Spinal cord (tissue), 10 donors: Measurements from ENCODE around the gene OR2A5. TPM values are rescaled to one million over a fixed set of nuclear protein-coding genes. Genes with fewer than 3 reads are reported as not detected.

Experiments used
- DNase-seq, 6 donors: peaks; one replicate each; pipeline versions ENCODE4 v3.0.0 to v3.0.0-alpha.2; 2013 to 2015; ENCODE audit warnings: low spot score in 6 of 6, low read depth in 4 of 6
- H3K27ac ChIP-seq: one replicate; pipeline ENCODE4 v1.5.1; 2013; ENCODE audit warnings: low read depth, low read length, control low read depth
- H3K27me3 ChIP-seq: one replicate; pipeline ENCODE4 v1.6.1; 2013; ENCODE audit warnings: low read length; ENCODE audit not compliant: control insufficient read depth, insufficient read depth
- H3K36me3 ChIP-seq: one replicate; pipeline ENCODE4 v1.6.1; 2013; ENCODE audit warnings: low read length; ENCODE audit not compliant: control insufficient read depth, insufficient read depth
- H3K4me1 ChIP-seq: one replicate; pipeline ENCODE4 v1.6.1; 2013; ENCODE audit warnings: low read length; ENCODE audit not compliant: control insufficient read depth, insufficient read depth
- H3K4me3 ChIP-seq: one replicate; pipeline ENCODE4 v1.5.1; 2013; ENCODE audit warnings: low read depth, low read length, control low read depth
- H3K9me3 ChIP-seq: one replicate; pipeline ENCODE4 v1.6.1; 2013; ENCODE audit warnings: low read length; ENCODE audit not compliant: control insufficient read depth, insufficient read depth
- WGBS: methylation state at CpG from one replicate; pipeline ENCODE4 v1.1.5; 2013; ENCODE audit warnings: missing lambda C conversion rate; ENCODE audit not compliant: insufficient coverage; 5-methylcytosine and 5-hydroxymethylcytosine counted together
- polyA plus RNA-seq, 2 donors: library from polyadenylated mRNA; unstranded; fragments of 120-200 nt; gene quantifications; one replicate each; pipeline ENCODE4 v1.2.1, GENCODE V29; 2013; ENCODE audit not compliant: insufficient read length in 2 of 2
- small RNA-seq: library from RNA; depleted of rRNA; stranded (forward); fragments of <200 nt; gene quantifications from one replicate; pipeline ENCODE3, GENCODE V24; 2014; ENCODE audit warnings: low replicate concordance
- total RNA-seq, 2 donors: library from RNA; depleted of rRNA in 1 of 2; stranded (reverse); fragments of 120-200 nt in 1 of 2; fragments of >200 nt in 1 of 2; gene quantifications; one replicate each; pipeline versions ENCODE4 v1.2.3 to v1.2.4, GENCODE V29; 2013 to 2014
- donor health status: healthy.

OR2A5 gene
- total and polyA plus RNA-seq, 4 donors: under 0.01 to 0.30 TPM; not detected in 2

GRCh38 chr7:144098776-144099175, 50.0 kb downstream of the OR2A5 start:
- DNase-seq: no peak
- Histone ChIP-seq H3K4me1 (no peaks in the 10 kb centered on the region), H3K27ac (no peak overlapping the region), H3K36me3 (no peaks in the 10 kb centered on the region), H3K9me3 (no peaks in the 10 kb centered on the region), H3K27me3 (no peaks in the 10 kb centered on the region), H3K4me3 (no peak overlapping the region)

- no peaks in the 10 kb centered on the region for H3K4me1 ChIP-seq
- no peak for DNase-seq
- no peak overlapping the region for H3K4me3 ChIP-seq
- H3K36me3 ChIP-seq: no peaks in the 10 kb centered on the region
- H3K9me3 ChIP-seq: no peaks in the 10 kb centered on the region
- no CpG with 5 or more reads among the region's 3 CpGs for WGBS
- H3K27ac ChIP-seq: no peak overlapping the region
- H3K27me3 ChIP-seq: no peaks in the 10 kb centered on the region
These were observed 51.9 kb downstream of the OR2A5 start for GRCh38 chr7:144100607-144101006.

- Histone ChIP-seq H3K4me1 (no peaks in the 10 kb centered on the region), H3K27me3 (no peaks in the 10 kb centered on the region), H3K4me3 (no peak overlapping the region), H3K9me3 (no peaks in the 10 kb centered on the region), H3K36me3 (no peaks in the 10 kb centered on the region), H3K27ac (no peak overlapping the region)
- no peak for DNase-seq
These were observed 53.3 kb downstream of the OR2A5 start for GRCh38 chr7:144102041-144102440.

- Histone ChIP-seq H3K36me3 (no peaks in the 10 kb centered on the region), H3K27me3 (no peaks in the 10 kb centered on the region), H3K4me3 (no peak overlapping the region), H3K9me3 (no peaks in the 10 kb centered on the region), H3K27ac (no peak overlapping the region), H3K4me1 (no peaks in the 10 kb centered on the region)
- DNase-seq: no peak
These were observed 56.5 kb downstream of the OR2A5 start for GRCh38 chr7:144105211-144105610.

Small RNA genes lying within 50 kb of the gene (small RNA-seq; reads per million reads assigned to genes)
- gene OR2A41P: not detected

Other genes with a start within 250 kb of the OR2A5 start
- gene TCAF1, start 146.8 kb upstream of the OR2A5 start, total RNA-seq: 100 to 1,000 TPM; 108 to 122 TPM
- 100 to 1,000 TPM; 120 to 156 TPM for gene TCAF1, start 146.8 kb upstream of the OR2A5 start, polyA plus RNA-seq
- not detected for gene OR2F2, start 113.7 kb upstream of the OR2A5 start, total RNA-seq
- not detected for gene OR2F2, start 113.7 kb upstream of the OR2A5 start, polyA plus RNA-seq
- gene OR2F1, start 94.1 kb upstream of the OR2A5 start, total RNA-seq: not detected
- gene OR2F1, start 94.1 kb upstream of the OR2A5 start, polyA plus RNA-seq: under 1 TPM in 1 of 2 donors, not detected in 1; 0.42 TPM
- gene OR6B1, start 48.6 kb upstream of the OR2A5 start, total RNA-seq: not detected
- gene OR6B1, start 48.6 kb upstream of the OR2A5 start, polyA plus RNA-seq: under 1 TPM in 1 of 2 donors, not detected in 1; 0.03 TPM
- not detected for gene OR2A25, start 20.9 kb downstream of the OR2A5 start, total RNA-seq
- under 1 TPM in 1 of 2 donors, not detected in 1; 0.11 TPM for gene OR2A25, start 20.9 kb downstream of the OR2A5 start, polyA plus RNA-seq
- not detected for gene OR2A12, start 37.3 kb downstream of the OR2A5 start, total RNA-seq
- under 1 TPM in 1 of 2 donors, not detected in 1; 0.03 TPM for gene OR2A12, start 37.3 kb downstream of the OR2A5 start, polyA plus RNA-seq
- not detected for gene OR2A2, start 60.6 kb downstream of the OR2A5 start, total RNA-seq
- not detected for gene OR2A2, start 60.6 kb downstream of the OR2A5 start, polyA plus RNA-seq
- not detected for gene OR2A14, start 74.2 kb downstream of the OR2A5 start, total RNA-seq
- not detected for gene OR2A14, start 74.2 kb downstream of the OR2A5 start, polyA plus RNA-seq
- 1 to 10 TPM in 1 of 2 donors, under 1 TPM in 1; 0.33 to 1.6 TPM for gene CTAGE4, start 134.5 kb downstream of the OR2A5 start, total RNA-seq
- under 1 TPM in 1 of 2 donors, not detected in 1; 0.50 TPM for gene CTAGE4, start 134.5 kb downstream of the OR2A5 start, polyA plus RNA-seq
- 1 to 10 TPM; 2.0 to 2.6 TPM for gene ARHGEF35, start 146.9 kb downstream of the OR2A5 start, total RNA-seq
- 1 to 10 TPM in 1 of 2 donors, under 1 TPM in 1; 0.89 to 1.2 TPM for gene ARHGEF35, start 146.9 kb downstream of the OR2A5 start, polyA plus RNA-seq
- under 1 TPM; 0.06 to 0.10 TPM for gene OR2A42, start 190.7 kb downstream of the OR2A5 start, total RNA-seq
- gene OR2A42, start 190.7 kb downstream of the OR2A5 start, polyA plus RNA-seq: under 1 TPM; 0.11 to 0.45 TPM
- gene OR2A7, start 215.8 kb downstream of the OR2A5 start, total RNA-seq: 1 to 10 TPM; 1.5 to 2.2 TPM
- 1 to 10 TPM in 1 of 2 donors, under 1 TPM in 1; 0.25 to 1.7 TPM for gene OR2A7, start 215.8 kb downstream of the OR2A5 start, polyA plus RNA-seq
- gene CTAGE8, start 220.3 kb downstream of the OR2A5 start, total RNA-seq: 1 to 10 TPM in 1 of 2 donors, under 1 TPM in 1; 0.20 to 2.6 TPM
- under 1 TPM; 0.30 to 0.47 TPM for gene CTAGE8, start 220.3 kb downstream of the OR2A5 start, polyA plus RNA-seq